ENCODE data around the gene P2RY14.

DNA sequence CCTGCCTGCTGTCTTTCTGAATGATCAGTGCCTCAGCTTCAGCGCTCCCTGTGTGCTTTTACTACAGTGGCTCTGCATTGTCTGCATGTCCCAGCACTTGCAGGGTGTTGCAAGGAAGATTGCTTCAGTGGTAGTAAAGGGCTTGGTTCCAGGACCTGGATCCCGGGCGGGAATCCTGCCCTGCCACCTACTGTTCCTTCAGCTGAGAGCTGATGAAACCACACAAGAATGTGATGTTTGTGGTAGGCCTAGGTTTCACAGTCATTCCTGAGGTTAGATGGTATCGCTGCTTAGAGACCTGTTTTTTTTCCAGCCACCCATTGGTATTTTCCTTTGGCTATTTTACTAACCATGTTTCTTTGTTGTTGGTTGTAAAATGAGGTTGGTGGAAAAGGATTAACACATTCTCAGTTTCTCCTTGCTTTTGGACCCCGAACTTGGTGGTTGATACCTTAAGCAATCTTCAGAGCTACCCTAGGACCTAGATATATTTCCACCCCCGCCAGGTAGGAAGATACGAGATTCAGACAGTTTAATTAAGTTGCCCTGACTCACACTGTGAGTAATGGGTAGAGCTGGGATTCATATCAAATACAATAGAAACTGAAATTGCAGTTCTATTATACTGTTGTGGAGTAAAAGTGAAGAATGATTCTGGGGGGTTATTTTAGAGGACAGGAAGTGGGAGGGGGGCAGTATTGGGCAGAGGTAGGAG lies 26.9 kb upstream of the P2RY14 start:
- TF ChIP-seq, protein P1, sequence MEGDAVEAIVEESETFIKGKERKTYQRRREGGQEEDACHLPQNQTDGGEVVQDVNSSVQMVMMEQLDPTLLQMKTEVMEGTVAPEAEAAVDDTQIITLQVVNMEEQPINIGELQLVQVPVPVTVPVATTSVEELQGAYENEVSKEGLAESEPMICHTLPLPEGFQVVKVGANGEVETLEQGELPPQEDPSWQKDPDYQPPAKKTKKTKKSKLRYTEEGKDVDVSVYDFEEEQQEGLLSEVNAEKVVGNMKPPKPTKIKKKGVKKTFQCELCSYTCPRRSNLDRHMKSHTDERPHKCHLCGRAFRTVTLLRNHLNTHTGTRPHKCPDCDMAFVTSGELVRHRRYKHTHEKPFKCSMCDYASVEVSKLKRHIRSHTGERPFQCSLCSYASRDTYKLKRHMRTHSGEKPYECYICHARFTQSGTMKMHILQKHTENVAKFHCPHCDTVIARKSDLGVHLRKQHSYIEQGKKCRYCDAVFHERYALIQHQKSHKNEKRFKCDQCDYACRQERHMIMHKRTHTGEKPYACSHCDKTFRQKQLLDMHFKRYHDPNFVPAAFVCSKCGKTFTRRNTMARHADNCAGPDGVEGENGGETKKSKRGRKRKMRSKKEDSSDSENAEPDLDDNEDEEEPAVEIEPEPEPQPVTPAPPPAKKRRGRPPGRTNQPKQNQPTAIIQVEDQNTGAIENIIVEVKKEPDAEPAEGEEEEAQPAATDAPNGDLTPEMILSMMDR (IDR thresholded peaks at IDR 0.05; ENCODE audit: low read depth, low read length) = no peak
- TF ChIP-seq EZH2phosphoT487 (IDR thresholded peaks at IDR 0.05; ENCODE audit: low read depth) = no peak
